Stimulated activated CD8-positive, alpha-beta memory T cell treated with anti-CD3 and anti-CD28 coated beads, Interleukin-12 subunit alpha, Interleukin-12 subunit beta, amount 100 ng/mL, for 24 hours (primary cell): Measurements from ENCODE around the gene ROR2.

Source experiments
- DNase-seq: peaks from one replicate; pipeline ENCODE4 v3.0.0-alpha.2; 2020; ENCODE audit errors: extremely low read depth

Gene ROR2

DNA sequence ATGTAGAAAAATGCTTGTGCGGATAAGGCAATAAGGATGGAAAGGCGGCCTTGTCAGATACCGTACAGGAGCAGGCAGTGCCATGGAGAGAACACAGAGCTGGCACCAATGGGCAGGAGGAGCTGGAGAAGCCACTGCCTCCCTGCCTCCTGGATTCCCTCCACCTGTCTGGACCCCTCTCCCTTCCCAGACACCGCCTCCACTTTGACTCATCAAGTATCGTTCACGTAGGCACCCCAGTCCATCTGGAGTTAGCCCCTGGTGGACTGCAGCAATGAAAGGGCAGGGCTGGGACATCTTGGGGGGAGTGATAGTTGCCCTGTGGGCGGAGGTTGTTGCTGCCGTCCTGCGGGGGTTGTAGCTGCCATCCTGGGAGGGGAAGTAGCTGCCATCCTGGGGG lies 232.0 kb downstream of the ROR2 start:
- DNase-seq, result no peak

DNA sequence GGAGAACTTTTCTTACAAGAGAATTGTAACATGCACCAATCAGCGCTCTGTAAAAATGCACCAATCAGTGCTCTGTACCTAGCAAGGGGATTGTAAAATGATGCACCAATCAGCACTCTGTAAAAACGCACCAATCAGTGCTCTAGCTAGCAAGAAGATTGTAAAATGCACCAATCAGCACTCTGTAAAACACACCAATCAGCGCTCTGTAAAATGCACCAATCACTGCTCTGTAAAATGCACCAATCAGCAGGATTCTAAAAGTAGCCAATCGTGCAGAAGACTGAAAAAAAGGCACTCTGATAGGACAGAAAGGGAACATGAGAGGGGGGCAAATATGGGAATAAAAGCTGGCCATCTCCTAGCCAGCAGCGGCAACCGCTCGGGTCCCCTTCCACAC lies 233.2 kb downstream of the ROR2 start:
- DNase-seq, result no peak

DNA sequence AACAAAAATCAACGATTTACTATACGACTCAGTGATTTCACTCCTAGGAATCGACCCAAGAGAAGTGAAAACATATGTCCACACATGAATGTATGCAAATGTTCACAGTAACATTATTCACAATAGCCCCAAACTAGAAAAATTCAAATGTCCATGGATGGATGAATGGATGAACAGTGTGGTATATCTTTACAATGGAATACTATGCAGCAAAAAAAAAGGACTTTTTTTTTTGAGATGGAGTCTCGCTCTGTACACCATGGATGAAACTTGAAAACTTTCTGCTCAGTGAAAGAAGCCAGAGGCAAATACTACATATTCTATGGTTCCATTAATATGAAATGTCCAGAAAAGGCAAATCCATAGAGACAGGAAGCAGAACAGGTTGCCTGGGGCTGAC lies 233.8 kb downstream of the ROR2 start:
- DNase-seq, result no peak

DNA sequence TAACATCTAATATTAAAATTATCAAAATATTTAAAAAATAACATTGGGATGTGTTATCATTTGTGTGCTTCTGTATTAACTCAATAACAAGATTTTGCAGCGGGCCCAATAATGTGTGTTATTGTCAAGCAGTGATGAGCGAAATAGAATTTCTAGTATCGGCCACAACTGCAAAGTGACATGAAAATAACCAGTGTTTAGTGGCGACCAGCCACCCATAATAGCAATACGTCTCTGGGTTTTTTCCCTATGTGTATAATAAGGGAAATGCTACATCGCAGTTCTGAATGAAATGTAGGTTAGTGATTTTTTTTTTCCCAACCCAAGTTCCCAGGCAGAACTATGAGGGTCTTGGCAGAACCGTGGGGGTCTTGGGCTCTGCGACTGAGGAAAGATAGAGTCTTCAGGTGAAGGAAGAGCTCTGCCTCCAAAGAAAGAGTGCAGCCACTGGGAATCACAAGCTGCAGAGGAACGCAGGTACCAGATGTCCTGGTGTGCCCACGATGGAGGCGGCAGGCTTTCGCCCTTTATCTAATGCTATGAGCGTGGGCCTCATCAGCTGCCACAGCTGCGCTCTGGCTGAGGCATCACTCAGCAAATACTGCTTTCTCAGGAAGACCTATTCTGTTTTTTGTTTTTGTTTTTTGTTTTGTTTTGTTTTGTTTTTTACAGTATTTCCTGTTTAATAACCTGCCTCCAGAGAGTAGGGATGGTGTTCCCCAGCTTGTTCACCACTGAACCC lies 235.0 kb downstream of the ROR2 start:
- no peak for DNase-seq

DNA sequence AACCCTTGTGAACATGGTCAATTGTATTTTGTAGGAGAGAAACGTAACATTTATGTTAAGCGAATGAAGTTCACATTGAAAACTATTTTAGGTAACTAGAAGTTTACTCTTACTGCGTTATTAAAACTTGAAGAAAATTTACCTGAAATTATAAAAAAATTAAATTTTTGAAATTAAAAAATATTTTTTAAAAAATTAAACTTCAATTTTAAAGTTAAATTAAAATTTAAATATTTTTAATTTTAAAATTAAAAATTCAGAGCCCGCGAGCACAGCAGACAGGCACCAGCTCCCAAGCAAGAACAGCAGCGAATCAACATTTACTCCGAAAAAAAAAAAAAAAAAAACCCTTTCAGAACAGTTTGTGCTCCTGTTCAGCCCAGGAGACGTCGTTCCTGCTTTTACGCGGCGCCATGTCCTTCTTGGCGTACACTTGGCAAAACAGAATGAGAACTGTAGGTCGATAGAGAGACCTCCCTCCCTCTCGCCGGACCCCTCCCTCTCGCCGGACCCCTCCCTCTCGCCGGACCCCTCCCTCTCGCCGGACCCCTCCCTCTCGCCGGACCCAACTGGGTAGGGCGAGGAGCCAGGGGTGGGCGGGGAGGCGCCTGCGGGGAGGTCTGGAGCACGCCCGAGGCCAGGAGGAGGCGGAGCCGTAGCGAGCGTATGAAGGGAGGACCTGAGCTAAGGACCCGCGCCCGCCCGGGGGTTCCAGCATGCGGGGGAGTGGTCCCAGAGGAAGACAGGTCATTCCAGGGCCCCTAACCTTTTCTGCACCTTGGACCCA lies 235.8 kb downstream of the ROR2 start:
- DNase-seq, result no peak

DNA sequence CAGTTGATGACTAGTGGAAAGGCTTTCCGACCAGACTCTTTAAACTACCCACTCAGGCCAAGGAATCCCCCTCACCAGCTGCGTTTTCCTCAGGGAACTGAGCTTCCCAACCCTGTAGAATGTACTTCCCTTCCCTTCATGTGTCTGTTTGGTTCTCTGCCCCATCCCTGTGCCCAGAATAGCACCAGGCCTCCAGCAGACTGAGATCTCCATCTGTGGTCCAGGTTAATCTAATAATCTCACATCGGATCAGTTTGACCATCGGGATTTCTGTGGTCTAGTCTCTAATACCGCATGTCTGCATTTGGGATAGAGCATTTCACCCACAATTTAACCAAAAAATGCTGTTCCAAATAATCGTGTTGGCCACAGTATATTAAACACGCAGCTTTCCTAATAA lies 237.2 kb downstream of the ROR2 start:
- no peak for DNase-seq

DNA sequence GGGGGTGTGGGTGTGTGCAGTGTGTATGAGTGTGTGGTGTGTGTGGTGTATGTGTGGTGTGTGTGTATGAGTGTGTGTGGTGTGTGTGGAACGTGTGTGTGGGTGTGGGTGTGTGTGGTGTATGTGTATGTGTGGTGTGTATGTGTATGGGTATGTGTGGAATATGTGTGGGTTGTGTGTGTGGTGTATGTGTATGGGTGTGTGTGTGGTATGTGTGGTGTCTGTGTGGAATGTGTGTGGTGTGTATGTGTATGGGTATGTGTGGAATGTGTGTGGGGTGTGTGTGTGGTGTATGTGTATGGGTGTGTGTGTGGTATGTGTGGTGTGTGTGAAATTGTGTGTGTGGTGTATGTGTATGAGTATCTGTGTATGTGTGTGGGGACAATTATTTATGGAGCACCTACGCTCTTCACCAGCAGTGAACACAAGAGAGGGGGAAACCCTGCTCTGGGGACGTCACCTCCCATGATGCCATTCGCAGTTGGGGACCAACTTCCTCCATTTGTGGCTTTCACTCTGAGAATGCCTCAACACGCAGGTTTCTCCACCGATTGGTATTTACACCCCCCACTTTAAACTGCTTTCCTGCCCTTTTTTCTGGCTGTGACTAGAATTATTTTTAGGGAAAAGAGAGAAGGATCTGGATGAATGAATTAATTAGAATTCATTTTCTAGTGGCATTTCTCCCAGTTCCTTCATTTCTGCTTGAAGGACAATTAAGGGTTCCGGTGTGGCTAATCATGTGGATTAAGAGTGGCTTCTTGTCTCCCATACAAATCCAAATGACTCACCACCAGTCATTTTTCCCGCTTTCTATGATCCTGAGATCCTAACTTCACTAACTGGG lies 238.1 kb downstream of the ROR2 start:
- DNase-seq, result peak; percentile 58

DNA sequence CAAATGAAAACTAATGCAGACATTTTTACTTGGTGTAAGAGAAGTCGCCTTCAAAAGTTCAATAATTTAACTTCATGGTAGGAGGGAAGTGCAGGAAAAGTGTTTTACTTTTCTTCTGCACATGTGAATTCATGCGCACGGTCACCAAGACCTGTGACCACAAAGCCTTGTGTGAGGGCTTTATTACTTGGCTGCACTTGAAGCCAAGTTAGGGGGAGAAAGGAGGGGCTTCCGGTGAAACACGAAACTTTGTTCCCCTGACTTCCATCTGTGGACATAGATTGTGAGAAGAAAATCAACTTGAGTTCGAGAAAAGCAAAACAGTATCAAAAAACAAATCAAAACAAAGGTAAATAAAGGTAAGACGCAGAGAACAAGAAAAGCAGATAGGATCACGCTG lies 239.9 kb downstream of the ROR2 start:
- DNase-seq, result no peak

DNA sequence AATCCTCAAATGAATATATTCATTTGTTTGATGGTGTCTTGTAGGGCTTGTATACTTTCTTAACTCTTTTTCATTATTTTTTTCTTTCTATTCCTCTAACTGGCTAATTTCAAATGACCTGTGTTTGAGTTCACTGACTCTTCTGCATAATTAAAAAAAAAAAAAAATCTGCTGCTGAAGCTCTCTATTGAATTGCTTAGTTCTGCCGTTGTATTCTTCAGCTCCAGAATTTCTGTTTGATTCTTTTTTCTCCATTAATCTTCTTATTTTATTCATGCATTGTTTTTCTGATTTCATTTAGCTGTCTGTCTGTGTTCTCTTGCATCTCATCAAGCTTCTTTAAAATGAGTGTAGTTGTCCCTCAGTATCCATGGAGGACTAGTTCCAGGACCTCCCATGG lies 244.6 kb downstream of the ROR2 start:
- DNase-seq, result no peak

DNA sequence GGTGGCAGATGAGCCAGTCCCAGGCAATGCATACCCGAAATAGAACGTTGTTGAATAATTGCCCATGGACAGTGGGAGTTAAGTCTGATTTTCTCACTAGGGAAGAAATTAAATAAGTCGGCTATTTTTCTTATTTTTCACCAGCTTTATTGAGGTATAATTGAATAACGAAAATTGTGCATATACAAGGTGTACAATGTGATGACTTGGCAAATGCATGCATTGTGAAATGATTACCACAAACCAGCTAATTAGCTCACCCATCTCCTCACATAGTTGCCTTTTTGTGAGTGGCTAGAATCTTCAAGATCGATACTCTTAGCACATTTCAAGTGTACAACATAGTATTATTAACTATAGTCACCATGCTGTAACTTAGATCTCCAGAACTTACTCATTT lies 249.6 kb downstream of the ROR2 start:
- no peak for DNase-seq

DNA sequence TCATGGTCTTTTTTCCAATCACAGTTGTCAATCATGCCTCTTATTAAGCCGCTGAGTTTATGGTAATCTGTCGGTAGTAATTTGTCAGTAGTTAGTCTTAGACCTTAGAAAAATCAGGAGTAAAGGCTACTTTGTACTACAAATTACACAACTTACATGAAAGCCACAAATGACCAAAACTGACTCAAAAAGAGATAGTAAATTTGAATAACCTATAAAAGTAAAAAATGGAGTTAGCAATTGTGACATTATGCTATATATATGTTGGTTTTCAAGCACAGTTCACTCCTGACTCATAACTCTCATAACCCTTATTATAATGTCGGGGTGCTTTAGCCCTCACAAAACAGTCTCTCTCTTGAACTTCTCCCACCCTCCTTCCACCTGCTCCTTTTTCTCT lies 251.8 kb downstream of the ROR2 start:
- DNase-seq, result no peak

DNA sequence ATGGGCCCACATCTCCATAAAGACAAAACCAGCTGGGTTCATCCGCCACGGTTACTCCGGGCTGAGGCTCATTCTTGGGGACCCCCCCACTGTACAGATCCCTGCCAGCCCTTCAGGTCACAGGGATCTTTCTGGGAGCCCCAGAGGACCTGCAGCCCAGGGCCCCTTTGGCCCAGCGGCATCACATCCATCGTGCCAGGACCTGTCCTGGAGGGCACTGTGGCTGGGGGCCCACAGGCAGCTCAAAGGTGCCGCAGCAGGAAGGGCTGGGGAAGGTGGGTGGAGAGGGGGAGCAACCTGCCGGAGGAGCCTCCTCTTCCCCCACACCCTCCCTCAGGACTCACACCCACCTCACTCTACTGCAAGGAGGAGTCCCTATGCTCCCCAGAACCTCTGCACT lies 252.8 kb downstream of the ROR2 start:
- no peak for DNase-seq

DNA sequence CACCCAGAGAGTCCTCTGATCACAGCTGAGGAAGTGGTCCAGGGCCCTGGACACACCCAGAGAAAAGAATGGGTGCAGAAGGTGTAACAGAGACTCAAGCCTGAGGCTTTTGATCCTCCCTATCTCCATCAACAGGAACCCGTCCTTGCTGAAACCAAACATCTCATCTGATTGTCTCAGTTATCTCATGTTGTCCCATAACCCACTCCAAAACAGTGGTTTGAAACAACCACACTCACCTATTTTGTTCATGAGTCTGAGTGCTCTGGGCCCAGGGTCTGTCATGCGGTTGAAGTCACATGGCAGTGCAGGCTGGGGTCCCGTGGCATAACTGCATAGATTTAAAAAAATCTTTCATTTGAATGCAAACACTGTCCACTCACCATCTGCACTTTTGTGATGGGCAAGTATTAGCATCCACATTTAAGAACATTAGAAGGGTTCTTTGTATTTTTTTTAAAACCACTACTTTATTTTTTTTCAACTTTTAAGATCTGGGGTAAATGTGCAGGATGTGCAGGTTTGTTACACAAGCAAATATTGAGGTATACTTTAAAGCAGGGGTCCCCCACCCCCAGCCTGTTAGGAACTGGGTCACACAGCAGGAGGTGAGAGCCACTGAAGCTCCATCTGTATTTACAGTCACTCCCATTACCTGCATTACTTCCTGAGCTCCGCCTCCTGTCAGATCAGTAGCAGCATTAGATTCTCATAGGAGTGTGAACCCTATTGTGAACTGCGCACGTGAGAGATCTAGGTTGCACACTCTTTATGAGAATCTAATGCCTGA lies 255.8 kb downstream of the ROR2 start:
- DNase-seq, result no peak

DNA sequence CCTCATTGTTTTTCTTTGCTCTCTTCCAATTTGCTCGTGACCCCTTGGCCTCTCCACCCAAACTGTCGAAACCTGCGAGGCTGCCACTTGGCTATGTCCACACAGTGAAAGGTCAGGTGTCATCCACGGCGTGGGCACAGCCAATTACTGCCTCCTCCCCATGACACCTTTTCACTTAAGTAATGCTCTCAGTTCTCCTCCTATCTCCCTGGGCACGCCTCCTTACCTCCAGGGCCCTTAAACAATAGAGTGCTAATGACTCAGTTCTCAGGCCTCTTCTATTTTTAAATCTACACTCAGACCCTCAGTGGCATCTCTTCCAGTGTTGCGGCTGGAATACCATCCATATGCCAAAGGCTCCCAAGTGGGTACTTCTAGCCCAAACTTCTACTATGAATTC lies 256.8 kb downstream of the ROR2 start:
- no peak for DNase-seq

DNA sequence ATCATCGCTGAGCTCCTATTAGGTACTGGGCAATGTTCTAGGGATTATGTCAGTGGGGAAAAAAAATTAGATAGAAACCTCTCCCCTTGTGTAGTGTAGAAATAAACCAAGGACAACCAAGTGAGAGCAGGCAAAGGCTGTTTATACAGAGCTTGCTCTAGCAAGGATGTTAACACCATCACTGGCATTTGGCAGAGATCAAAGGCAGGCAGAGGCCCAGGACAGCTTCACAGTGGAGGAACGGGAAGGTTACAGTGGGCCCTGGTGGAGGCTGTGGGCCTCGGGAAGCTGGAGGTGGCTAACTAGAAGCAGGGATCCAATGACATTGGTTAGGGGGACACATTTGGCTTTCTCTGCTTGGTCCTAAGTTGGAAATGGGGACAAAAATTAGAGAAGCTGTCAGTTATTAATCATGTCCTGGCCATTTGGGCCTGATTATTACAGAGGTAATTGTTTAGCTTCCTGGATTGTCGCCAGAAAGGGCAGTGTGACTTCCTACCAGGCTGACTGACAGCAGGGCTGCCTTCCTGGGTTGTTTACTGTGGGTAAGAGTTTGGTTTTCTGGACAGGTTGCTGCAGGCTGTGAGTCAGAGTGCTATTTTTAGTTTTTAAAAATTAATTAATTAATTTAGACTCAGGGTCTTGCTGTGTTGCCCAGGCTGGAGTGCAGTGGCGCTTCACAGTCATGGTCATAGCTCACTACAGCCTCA lies 259.3 kb downstream of the ROR2 start:
- DNase-seq, result no peak

DNA sequence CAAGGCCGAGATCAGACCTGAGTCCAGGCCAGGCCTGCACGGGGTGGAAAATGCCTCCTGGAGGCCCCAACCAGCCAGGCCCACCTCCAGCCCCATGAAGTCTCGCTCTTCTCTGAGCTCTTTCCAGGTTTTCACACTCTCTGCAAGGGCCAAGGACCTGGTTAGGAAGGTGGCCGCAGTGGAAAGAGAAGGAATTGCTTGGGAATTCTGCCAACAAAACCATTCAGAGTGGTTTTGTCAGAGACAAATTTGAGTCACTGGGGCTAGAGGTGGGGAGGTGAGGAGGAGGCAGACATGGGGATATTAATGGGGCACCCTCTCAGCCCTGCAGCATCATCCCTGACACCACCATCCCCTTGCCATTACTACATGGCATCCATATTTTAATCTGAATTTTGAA lies 261.0 kb downstream of the ROR2 start:
- DNase-seq, result no peak

DNA sequence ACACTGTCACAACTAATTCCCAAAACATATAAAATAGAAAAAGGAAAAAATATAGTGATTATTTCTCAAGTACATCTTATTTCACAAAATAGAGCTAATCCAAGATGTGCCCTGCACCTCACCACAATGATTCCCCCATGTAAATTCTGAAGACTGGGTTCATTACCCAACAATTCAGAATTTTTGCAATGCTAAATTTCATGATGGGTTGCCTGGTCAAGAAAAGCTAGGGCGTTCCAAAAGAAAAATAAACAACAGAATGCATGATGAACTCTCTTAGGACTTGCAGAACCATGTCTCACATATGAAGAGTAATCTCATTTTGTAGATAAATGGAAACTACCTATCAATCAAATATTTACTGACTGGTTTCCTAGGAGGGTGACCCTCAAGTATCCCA lies 266.8 kb downstream of the ROR2 start:
- no peak for DNase-seq

DNA sequence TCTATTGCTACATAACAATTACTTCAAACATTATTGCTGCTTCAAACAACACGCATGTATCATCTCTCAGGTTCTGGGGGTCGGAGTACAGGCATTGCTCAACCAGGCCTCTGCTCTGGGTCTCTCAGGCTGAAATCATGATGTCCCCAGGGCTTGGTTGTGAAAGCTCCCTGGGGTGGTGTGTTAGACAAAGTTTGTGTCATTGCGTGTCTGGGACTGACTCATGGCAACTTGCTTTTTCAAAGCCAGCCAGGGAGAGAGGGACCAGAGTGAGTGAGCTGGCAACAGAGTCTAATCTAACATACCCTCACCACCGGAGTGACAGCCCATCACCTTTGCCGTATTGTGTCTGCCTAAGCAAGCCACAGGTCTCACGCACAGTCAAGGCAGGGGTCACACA lies 267.2 kb downstream of the ROR2 start:
- no peak for DNase-seq

DNA sequence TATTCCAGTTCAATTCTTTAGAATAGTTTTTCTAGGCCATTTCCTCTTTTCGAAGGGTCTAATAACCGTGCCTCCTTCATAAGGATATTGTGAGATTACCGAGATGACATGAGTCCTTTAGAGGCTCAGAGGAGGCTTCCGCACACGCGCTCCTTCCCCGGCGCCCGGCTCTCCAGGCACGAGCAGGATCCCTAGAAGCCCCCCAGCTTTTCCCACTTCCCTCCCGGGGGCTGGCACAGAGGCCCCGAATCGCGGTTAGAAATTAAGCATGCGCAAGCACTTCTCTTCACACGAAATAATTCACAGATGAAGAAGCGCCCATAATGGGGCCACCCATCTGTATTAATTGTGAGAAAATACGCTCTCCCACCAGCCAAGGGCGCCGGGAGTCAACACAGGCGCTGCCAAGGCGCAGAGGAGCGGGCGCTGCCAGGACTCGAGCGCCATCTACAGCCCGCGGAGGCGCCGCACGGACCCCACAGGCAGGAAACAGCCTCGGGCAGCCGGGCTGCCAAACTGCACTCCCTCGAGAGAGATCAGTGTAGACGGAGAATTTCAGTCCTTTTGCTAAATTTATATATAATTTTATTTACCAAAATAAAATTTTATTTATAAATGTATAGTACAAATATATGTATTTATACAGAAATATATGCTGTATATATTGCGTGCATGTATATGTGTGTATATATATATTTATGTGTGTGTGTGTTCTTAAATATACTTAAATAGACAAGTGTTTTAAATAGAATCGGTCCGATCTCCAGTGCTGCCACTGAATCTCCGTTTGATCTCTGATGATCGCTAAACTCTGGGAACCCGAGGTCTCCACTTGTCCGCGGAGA lies 268.3 kb downstream of the ROR2 start:
- DNase-seq, result peak; percentile 51

DNA sequence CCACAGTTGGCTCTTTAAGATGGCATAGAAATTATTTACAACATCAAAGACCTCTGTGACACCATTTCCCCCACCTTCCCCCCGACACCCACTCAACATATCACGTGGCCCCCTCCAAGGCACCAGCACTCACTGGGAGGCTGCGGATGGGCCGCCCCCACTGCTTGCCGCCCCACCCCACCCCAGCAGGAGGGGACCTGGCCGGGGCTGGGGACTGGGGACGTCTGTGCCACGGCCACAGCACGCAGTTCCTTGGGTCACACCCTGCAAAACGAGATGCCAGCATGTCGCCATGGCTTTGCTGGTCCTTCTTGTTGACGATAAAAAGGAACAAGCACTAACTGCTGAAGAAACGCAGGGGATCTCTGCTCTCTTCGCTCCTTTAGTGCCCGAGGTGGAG lies 269.0 kb downstream of the ROR2 start:
- DNase-seq, result no peak
